NT2/D1 (cell line): ENCODE data around the gene ADGRL3.
"Not testable (repeated sequence)": the region's sequence is repeated elsewhere in the genome, so short reads cannot be mapped to it uniquely, and the experiment has no call there.

Experiments used
- YY1 ChIP-seq: IDR thresholded peaks from 2 replicates; pipeline ENCODE4 v1.6.1; 2011; ENCODE audit not compliant: insufficient read length, insufficient read depth
- ZNF274 ChIP-seq: IDR thresholded peaks from 2 replicates; pipeline ENCODE4 v1.6.1; 2011; ENCODE audit warnings: mild to moderate bottlenecking, low read depth, low read length

DNA sequence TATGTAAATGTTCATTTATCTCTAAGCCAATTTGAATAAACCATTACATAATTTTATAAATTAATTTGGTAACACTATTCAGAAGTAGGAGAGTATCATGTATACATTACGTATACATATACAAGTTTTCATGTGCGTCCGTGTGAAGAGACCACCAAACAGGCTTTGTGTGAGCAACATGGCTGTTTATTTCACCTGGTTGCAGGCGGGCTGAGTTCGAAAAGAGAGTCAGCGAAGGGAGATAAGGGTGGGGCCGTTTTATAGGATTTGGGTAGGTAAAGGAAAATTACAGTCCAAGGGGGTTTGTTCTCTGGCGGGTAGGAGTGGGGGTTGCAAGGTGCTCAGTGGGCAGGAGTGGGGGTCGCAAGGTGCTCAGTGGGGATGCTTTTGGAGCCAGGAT, 564.0 kb downstream of the ADGRL3 start:
- not testable (repeated sequence) for TF ChIP-seq ZNF274, YY1
